LHCN-M2 (cell line): ENCODE results near the gene CFAP73. TPM values are rescaled to one million over a fixed set of nuclear protein-coding genes. Genes with fewer than 3 reads are reported as not detected.
"Not testable (repeated sequence)": the region's sequence is repeated elsewhere in the genome, so short reads cannot be mapped to it uniquely, and the experiment has no call there.

Experiments
- DNase-seq: peaks from one replicate; pipeline ENCODE4 v3.0.0-alpha.2; 2012; ENCODE audit warnings: low read depth
- total RNA-seq: library from RNA; depleted of rRNA; stranded (reverse); fragments of >200 nt; gene quantifications from 2 replicates; pipeline ENCODE4 v1.2.3, GENCODE V29; 2014

Gene CFAP73
- total RNA-seq, 1 experiment from 2014 or later: not detected

DNA sequence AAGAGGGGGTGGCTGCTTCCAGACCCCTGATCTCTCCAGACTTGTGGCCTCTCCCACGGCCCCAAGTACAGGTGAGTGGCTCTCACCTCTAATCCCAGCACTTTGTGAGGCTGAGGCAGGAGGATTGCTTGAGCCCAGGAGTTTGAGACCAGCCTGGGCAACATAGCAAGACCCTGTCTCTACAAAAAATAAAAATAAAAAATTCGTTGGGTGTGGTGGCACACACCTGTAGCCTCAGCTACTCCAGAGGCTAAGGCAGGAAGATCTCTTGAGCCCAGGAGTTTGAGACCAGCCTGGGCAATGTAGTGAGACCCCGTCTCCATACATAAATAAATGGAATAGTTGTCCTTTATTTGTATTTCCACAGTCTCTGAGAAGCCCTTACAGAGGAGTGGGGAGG is 7.8 kb upstream of the CFAP73 start:
- not testable (repeated sequence) for DNase-seq

- DNase-seq: no peak
Observed at GRCh38 chr12:113142173-113142885, 7.2 kb upstream of the CFAP73 start.

DNA sequence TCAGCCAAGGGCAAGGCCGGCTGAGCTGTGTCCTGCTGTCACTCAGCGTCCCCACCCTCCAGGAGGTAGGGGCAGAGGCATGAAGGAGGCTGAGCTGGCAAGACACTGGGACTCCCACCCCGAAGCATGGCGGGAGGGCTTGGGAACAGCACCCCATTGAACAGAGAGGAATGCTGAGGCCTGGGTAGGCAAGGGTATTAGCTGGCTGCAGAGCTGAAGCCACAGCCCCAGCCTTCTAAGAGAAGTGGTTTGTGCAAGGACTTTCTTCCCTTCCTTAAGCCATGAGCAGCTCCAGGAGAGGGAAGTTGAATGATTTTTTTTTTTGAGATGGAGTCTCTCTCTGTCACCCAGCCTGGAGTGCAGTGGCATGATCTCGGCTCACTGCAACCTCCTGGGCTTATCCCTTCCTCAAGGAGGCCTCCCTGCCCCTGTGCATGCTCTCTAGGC is 6.6 kb upstream of the CFAP73 start:
- no peak for DNase-seq

- DNase-seq: no peak
Observed at GRCh38 chr12:113143959-113144358, 5.6 kb upstream of the CFAP73 start.

DNA sequence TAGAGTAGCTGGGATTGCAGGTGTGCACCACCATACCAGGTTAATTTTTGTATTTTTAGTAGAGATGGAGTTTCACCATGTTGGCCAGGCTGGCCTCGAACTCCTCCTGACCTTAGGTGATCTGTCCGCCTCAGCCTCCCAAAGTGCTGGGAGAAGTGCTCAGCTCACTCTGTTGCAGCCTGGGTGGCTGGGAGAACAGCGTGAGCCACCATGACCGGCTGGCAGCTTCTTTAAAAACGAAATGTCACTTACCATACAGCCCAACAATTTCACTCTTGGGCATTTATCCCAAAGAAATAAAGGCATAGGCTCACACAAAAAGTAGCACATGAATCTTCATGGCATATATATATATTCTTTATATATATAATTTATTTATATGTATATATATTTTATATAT is 4.7 kb upstream of the CFAP73 start:
- no peak for DNase-seq

DNA sequence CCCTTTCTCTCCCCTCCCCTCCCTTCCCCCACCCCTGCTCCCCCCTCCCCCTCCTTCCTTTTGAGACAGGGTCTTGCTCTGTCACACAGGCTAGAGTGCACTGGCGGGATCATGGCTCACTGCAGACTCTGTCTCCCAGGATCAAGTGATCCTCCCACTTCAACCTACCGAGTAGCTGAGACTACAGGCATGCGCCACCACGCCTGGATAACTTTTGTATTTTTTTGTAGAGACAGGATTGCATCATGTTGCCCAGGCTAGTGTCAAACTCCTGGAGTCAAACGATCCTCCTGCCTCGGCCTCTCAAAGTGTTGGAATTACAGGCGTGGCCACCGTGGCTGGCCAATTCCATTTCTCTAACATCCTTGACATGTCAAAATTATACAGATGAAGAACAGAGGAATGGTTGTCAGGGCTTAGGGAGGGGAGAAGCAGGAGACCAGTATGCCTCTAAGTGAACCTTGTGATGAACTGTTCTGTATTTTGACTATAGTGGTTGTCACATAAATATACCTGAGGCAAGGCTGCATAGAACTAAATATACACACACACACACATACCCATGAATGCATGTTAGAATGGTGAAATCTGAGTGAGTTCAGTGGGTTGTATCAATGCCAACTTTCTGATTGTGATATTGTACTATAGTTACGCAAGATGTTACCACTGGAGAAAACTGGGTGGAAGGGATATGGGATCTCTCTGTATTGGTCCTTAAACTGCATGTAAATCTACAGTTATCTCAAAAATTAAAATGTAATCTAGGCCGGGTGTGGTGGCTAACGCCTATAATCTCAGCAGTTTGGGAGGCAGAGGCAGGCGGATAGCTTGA is 3.6 kb upstream of the CFAP73 start:
- no peak for DNase-seq

DNA sequence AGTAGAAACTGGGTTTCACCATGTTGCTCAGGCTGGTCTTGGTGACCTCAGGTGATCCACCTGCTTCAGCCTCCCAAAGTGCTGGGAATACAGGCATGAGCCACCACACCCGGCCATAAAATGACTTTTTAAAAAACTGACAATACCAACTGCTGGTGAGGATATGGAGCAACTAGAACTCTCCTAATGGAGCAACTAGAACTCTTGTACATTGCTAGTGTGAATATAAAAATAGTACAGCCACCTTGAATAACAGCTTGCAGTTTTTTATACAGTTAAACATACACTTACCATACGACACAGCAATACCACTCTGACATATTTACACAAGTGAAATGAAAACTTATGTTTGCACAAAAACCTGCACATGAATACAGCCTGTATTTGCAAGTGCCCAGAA is 2.5 kb upstream of the CFAP73 start:
- DNase-seq: no peak

GRCh38 chr12:113151655-113152054 is 2.1 kb downstream of the CFAP73 start:
- no peak for DNase-seq

GRCh38 chr12:113152196-113152834 is 2.8 kb downstream of the CFAP73 start:
- DNase-seq: no peak

GRCh38 chr12:113152835-113153814 is 3.6 kb downstream of the CFAP73 start:
- peak; percentile 53 for DNase-seq

GRCh38 chr12:113154351-113154973 is 4.9 kb downstream of the CFAP73 start:
- no peak for DNase-seq

- DNase-seq: no peak
Observed at GRCh38 chr12:113155060-113155459, 5.5 kb downstream of the CFAP73 start.

GRCh38 chr12:113155646-113156045 is 6.1 kb downstream of the CFAP73 start:
- no peak for DNase-seq

GRCh38 chr12:113157218-113157859 is 7.8 kb downstream of the CFAP73 start:
- no peak for DNase-seq

DNA sequence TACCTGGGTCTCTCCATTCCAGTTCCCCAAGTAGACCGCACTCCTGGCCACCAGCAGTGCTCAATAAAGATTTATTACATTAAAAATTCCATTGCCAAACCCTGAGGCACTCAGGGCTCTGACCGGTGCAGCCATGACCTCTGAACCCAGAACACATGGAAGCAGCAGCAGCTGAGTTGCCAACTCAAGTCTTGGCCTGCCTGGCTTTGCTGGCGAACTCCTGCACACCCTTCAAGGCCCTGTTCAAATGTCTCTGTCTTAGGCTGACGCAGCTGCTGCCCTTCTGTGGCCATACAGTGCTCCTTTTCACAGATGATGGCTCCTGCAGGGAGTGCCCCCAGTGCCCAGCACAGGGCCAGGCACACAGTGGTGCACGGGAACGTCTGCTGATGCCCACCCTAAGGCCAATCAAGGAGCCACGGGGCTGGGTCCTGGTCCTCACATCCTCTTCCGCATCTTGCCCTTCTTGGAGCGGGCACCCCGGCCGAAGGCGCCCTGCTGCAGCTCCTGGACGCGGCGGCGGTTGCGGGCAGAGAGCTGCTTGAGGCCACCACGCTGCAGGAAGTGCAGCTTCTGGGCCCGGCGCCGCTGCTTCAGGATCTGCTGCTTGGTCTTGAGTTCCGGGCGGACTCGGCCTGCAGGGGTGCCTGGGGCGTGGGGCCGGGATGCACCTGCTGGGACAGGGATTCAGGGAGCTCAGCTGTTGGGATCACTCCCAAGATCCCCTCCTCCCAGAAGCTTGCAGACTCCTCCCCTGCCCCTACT is 9.1 kb downstream of the CFAP73 start:
- no peak for DNase-seq

GRCh38 chr12:113159937-113160336 is 10.4 kb downstream of the CFAP73 start:
- no peak for DNase-seq

DNA sequence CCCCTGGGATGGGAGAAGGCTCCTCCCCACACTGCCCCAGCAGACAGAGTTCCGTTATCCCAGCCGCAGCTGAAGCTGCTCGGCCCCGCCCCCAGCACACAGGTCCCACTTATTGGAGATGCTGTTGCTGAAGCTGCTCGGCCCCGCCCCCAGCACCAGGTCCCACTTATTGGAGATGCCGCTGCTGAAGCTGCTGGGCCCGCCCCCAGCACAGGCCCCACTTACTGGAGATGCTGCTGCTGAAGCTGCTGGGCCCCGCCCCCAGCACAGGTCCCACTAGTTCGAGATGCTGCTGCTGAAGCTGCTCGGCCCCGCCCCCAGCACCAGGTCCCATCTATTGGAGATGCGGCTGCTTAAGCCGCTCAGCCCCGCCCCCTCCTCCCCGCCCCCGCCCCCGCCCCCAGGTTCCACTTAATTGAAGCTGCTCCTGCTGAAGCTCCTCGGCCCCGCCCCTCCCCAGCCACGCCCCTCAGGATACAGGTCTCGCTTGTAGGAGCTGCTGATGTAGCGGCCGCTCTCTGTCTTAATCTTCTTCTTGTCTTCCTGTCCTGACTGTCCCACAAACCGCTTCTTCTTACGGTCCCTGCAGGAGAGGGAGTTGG is 12.0 kb downstream of the CFAP73 start:
- no peak for DNase-seq

DNA sequence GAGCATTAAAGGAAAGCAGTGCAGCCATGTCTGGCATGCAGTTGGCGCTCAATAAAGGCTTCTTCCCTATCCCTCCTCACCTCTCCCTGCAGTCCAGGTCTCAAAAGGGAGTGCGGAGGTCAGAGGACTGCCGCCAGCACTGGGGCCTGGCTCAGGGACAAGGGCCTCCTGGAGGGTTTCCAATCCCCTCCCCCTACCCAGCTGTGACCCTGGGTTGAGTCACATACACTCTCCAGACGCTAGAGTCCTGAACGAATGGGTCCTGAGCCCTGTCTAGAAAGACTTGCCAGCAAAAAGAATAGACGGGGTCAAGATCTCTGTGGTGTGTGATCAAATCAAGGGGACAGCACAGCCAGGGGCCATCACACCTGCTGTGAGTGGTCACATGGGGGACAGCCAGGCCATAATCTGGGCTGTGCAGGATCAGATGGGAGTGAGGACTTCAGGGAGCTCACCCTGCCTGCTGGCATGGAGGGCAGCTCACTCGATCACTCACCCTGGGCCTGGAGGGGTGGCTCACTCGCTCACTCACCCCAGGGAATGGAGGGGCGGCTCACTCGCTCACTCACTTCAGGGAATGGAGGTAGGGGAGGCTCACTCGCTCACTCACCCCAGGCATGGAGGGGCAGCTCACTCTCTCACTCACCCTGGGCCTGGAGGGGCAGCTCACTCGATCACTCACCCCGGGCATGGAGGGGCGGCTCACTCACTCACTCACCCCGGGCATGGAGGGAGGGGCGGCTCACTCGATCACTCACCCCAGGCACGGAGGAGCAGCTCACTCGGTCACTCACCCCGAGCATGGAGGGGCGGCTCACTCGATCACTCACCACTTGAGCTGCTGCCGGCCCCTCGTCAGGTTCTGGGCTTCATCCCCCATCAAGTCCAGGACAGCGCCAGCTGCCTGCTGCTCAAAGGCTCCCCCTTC is 12.8 kb downstream of the CFAP73 start:
- peak; percentile 67 for DNase-seq
